SH-SY5Y (cell line): ENCODE results near the gene SRRM3.

Experiments
- GATA2 ChIP-seq: IDR thresholded peaks from 2 replicates; pipeline ENCODE4 v1.6.1; 2011; ENCODE audit warnings: mild to moderate bottlenecking, low read depth, low read length
- GATA3 ChIP-seq: IDR thresholded peaks from 2 replicates; pipeline ENCODE4 v1.6.1; 2011; ENCODE audit warnings: low read depth, mild to moderate bottlenecking, low read length, moderate library complexity

DNA sequence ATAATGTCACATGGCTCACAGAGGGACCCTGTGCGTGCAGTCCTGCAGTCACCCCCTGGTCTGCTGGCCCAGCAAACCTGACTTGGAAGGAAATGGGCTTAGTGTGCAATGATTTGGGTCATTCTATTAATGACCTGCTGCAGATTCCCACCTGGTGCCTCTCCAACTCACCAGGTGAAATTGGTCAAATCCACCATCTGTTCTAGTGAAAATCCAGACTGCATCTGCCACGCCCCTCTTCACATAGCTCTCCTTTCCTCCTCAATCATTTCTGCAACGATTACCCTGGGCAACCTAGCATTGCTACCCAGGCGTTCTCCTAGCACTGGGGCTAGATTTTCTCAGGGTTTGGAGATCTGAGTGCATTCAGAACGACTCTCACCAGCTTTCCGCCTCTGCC lies 29.4 kb downstream of the SRRM3 start:
- TF ChIP-seq GATA2 (no peak), GATA3 (no peak)
